Erythroblast (primary cell): ENCODE data around the gene TSR1.
"Not testable (repeated sequence)": the region's sequence is repeated elsewhere in the genome, so short reads cannot be mapped to it uniquely, and the experiment has no call there.

ENCODE experiments used
- DNase-seq, 2 experiments: peaks; one replicate each; lab custom pipeline; 2025; lab: John Stamatoyannopoulos, UW
- GATA1 ChIP-seq: IDR thresholded peaks from 2 replicates; pipeline ENCODE4 v1.6.1; 2011; ENCODE audit warnings: low read depth, mild to moderate bottlenecking, control low read depth, low read length, moderate library complexity
- POLR2A ChIP-seq: IDR thresholded peaks from 2 replicates; pipeline ENCODE4 v1.6.1; 2011; ENCODE audit warnings: mild to moderate bottlenecking, low read length

Gene TSR1

GRCh38 chr17:2337544-2338314 is 1.5 kb upstream of the TSR1 start:
- TF ChIP-seq POLR2A (peak; percentile 26), GATA1 (no peak)
- peak; percentile 69 to 72 for DNase-seq

GRCh38 chr17:2336852-2337543 is 741 bp upstream of the TSR1 start, which contains the start of gene SGSM2:
Gene SGSM2, plus strand, starts transcription at chr17:2337501. Its CDS starts 188 bp downstream, at chr17:2337689.
- TF ChIP-seq POLR2A (no peak), GATA1 (no peak)
- DNase-seq: peak; percentile 68

DNA sequence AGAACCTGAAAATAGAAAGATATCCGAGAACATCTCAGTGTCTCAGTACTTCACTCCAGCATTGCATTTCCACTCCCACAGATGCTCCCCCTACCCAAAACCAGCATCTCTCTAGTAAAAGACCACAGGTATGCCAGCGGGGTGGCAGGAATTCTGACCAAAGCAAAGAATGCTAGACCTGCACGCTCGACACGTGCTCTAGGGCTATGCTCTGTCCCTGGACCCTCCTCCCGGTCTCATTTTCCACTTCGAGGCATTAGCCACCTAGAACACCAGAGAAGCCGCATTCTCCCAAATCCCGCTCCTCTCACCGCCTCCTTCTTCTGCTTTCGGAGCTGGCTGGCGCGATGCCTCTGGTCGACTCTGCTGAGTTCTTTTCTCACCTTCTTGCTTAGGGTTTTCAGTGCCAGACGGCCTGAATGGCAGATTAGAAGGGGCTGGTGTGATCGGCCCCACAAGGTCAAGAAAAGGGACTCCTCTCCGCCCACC is 487 bp downstream of the TSR1 start:
- TF ChIP-seq GATA1 (no peak), POLR2A (no peak)
- no peak for DNase-seq

- TF ChIP-seq GATA1 (no peak), POLR2A (no peak)
- DNase-seq: no peak
These were observed 5.0 kb downstream of the TSR1 start for GRCh38 chr17:2331303-2331702.

- TF ChIP-seq POLR2A (peak; percentile 16), GATA1 (no peak)
- no peak for DNase-seq
These were observed 12.5 kb downstream of the TSR1 start for GRCh38 chr17:2323629-2324314.

GRCh38 chr17:2321399-2321798 is 14.9 kb downstream of the TSR1 start:
- TF ChIP-seq GATA1: no peak
- TF ChIP-seq POLR2A: no peak
- DNase-seq: no peak

DNA sequence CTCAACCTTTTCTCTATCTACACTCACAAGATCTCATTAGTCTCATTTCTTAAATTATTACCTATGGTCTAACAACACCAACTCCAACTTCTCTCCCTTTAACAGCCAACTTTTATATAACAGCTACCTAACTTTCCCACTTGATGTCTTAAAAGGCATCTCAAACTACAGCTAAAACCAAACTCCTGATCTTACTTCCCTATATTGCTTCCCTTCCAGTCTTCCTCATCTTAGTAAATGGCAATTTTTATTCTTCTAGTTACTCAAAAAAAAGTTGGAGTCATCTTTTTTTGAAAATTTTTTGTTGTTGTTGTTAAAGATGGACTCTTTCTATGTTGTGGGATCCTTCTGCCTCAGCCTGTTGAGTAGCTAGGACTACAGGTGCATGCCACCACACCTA is 17.2 kb downstream of the TSR1 start:
- no peak for DNase-seq
- TF ChIP-seq POLR2A (no peak), GATA1 (no peak)

- TF ChIP-seq POLR2A: no peak
- no peak for TF ChIP-seq GATA1
- no peak for DNase-seq
These were observed 18.5 kb downstream of the TSR1 start for GRCh38 chr17:2317796-2318195.

- not testable (repeated sequence) for DNase-seq
These were observed 19.4 kb downstream of the TSR1 start for GRCh38 chr17:2316916-2317205.

DNA sequence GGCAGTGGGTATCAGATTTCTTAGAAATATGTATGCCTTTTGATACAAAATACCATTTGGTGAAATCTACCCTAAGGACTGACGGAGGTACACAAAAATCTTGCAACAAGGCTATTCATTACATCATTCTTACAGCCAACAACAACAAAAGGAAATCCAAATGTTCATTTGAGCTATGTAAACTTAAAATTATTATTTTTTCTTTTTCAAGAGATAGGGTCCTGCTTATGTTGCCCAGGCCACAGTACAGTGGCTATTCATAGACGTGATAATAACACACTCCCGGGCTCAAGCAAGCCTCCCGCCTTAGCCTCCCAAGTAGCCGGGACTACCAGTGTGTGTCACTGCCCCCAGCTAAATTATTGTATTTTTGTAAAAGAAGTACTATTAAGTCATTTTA is 23.5 kb downstream of the TSR1 start:
- TF ChIP-seq GATA1 (no peak), POLR2A (no peak)
- no peak for DNase-seq

DNA sequence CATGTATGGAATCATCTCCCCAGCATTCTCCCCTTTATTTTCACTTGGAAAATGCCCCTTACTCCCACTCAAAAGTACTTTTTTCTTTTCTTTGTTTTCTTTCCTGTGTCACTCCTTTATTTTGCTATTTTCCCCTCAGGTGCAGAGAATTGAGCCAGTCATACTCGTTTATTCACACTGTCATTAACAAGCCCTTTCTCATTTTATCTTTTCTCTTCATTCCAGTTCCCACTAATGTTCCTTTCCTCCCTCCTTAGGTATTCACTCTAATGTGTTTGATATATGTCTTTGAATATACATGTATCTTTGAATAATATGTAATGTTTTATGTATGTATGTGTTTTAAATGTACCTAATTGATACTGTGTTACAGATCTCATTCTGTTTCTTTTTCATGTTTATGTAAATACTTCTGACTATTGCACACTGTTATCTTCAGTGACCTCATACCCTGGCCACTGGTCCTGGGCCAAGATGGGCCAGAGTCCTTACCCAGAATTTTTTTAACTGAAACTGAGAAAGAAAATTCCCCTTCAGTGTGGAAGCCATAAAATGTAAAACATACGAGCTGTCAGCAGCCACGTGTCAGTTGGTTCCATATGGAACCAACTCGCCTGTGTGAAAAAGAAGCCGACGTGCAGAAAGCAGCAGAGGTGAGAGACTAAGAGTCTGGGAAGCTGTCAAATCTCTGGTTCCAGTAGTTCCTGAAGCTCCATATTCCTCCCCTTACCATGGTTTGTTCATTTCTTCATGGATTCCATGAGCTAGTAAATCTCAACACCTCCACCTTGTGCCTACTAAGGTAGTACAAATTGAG is 26.7 kb downstream of the TSR1 start:
- DNase-seq: peak; percentile 16 to 71
- TF ChIP-seq GATA1 (no peak), POLR2A (no peak)

DNA sequence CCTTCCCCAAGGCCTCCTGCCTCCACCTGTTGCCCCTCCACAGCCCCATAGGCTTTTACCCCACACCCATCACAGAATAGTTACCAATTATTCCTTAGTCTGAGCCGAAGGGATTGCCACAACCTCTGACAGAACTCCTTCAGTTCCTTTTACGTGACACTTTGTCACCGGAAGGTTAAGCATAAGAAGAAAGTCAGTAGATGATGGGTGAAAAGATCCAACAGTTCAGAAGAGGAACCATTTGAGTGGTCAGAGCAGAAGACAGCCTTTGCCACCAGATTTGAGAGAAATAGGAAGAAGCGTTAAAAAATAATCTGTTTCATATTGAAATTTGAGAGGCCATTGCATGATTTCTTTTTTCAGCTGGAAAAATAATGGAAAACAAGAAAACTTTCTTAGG is 31.3 kb downstream of the TSR1 start:
- DNase-seq: no peak
- no peak for TF ChIP-seq POLR2A
- TF ChIP-seq GATA1: no peak

DNA sequence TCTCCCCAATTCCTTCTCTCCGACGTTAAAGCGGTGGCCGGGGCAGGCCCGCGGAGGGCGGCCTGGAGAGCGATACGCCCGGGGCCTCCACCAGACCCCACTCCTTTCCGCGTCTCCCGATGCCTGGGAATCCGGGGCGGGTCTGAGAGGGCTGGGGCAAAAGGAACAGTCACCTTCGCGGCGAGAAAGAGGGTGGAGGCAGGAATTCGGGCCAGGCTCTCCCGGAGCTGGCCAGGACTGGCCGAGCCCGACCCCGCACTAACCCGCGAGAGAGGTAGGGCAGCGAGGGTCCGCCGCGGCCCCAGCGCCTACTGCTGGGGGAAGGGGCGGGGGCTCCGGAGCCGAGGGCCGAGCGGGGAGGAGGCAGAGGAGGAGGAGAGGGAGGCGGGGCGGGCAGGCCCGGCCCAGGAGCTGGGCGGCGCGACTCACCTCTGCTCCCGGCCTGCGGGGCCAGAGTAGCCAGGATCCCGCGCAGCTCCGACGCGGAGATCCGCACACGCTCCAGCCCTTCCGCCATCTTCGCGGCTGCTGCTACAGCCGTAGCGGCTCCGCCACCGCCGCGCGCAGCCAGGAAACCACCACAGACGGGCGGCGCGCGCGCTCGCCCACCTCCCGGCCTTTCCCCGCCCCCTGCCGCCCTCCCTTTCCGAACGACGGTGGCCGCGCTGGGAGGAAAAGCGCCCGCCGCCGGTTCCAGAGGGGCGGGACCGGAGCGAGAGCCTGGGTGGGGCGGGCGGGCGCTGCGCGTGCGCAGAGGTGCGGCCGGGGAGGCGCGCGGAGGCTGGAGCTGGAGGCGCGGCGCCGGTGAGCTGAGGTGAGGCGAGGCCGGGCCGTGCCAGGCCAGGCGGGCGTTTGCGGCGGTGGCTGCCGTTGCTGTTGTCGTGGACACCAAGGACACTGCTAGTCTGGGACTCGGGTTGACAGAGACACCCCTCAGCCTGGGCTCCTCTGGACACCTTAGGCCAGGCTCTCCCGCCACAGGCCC is 32.8 kb downstream of the TSR1 start, which contains the start of the genes SMG6 and SRR:
Gene SMG6 (minus strand): TSS at position 582 of the 985 bp plus-strand sequence. CDS start 65 bp downstream, at position 517.
Gene SRR (plus strand): TSS at position 747 of the 985 bp plus-strand sequence. CDS start 11,611 bp downstream, outside the sequence.
- TF ChIP-seq GATA1 (no peak), POLR2A (peak; percentile 59)
- DNase-seq: peak; percentile 94 to 97
